CD4-positive, alpha-beta T cell treated with Interleukin-6 for 4 hours (primary cell): ENCODE measurements around the gene ADAMTS2.

Source experiments
- DNase-seq: peaks from one replicate; pipeline ENCODE4 v3.0.0-alpha.2; 2020; ENCODE audit warnings: mixed read lengths

Gene ADAMTS2

DNA sequence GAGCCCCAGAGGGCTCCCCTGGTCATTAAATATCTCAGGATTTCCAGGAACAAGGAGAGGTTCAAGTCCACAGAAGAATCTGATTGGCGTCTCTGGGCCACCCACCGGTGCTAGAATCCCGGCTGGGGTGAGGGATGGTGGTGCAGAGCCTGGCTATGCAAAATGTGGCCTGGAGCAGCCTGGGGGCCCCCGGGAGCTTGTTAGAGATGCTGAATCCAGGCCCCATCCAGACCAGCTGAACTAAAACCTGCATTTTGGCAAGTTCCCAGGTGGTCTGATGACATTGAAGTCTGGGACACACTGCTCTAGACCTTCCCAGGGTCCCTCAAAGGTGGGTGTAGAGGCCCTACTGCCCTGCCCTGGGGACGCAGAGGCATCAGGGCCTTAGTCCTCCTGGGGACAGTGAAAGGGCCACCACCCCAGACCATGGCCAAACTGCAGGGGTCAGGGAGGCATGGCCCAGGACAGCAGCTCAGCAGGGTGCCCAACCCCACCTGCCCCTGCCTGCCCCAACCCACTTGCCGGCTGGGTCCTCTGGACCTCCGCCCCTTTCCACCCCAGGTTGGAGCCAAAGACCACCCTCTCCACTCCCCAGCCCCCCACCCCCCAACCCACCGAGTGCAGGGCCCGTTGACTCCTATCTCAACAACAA lies 34.7 kb downstream of the ADAMTS2 start:
- no peak for DNase-seq

DNA sequence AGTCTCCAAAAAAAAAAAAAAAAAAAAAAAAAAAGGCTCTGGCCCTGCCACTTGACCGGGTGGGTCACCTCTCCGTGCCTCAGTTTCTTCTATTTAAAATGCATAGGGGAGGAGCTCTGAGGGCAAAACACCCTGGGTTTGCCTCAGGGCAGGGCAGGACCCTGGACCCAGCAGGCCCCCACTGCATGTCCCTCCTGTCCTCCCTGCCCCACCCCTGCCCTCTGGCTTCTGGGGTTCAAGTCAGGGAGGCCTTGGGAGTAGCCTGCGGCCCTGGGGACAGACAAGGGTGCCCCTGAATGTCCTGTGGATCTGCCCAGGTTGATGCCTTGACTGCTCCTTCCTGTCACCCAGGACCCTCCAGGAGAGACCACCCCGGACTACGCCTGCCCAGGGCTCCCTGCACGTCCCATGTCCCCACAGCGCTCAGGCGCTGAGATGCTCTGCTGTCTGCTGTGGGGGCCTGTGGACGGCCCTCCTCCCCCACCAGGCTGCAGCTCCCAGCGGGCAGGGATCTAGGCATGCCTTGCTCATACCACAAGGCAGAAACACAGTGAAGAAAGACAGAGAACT lies 35.4 kb downstream of the ADAMTS2 start:
- no peak for DNase-seq

DNA sequence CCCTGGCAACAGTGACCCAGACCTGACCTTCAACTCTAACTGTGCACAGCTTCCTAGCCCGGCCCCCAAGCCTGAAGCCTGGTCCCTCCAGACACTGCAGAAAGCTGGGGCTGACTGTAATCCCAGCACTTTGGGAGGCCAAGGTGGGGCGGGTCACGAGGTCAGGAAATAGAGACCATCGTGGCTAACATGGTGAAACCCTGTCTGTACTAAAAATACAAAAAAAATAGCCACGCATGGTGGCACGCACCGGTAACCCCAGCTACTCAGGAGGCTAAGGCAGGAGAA lies 35.9 kb downstream of the ADAMTS2 start:
- DNase-seq: no peak

DNA sequence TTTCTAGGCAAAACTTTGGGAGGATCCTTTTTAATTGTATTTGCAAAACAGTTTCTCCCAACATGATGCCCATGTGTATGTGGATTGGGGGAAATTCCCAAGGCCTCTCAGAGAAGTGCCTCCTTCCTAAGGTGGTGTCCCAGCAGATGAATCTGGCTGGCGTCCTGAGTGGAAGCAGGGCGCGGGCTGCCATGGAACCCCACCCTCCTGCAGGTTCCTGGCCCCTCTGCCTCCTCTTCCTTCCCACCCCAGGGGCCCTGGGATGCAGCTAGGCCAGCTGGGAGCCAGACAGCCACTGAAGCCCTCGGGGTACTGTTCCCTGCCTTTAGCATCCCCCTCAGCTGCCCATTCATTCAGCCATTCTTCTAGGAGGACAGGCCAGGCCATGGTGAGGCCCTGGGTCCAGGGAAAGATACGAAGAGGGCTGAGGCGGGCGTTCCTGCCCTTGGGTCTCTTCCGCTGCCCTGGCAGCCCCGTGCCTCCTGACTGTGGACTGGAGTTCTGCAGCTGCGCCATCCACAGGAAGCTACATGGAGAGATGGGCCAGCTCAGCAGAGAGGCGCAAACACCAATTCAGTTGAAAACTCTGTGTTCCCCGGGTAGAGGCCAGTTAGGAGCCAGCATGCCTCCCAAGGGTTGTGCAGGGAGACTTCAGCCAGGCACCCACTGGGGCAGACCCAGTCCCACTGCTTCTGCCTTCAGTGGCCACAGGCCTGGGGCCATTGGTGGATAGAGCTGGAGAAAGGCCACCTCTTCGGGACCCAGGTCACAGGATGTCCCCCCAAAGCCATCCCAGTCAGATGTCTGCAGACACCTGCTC lies 36.5 kb downstream of the ADAMTS2 start:
- no peak for DNase-seq

DNA sequence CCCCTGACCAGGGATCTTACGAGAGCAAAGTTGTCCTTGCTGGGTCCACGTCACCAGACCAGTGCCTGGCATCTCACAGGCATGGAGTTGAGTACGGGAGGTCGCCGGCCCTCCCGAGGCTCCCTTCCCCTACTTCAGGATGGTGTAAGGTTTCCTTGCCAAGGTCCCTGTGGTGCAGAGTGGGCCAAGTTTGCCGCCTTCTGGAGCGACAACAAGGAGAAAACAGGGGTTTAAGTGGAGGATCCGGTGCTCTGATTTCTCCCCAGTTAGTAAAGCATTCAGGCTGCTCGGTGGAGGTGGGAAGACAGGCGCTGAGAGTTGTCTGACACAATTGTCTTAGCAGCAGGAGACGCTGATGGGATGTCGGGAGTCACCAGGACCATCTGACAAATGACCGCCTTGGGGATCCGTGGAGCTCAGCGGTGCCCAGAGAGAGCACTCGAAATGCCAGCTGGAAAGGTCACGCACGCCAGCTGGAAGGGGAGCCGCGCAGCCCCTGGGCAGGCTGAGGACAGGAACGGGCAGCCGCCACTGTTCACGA lies 37.3 kb downstream of the ADAMTS2 start:
- no peak for DNase-seq

GRCh38 chr5:179307013-179307800 lies 38.1 kb downstream of the ADAMTS2 start:
- no peak for DNase-seq

- no peak for DNase-seq
Measured at GRCh38 chr5:179306191-179307012, 38.9 kb downstream of the ADAMTS2 start.

- DNase-seq: no peak
Measured at GRCh38 chr5:179304871-179305270, 40.4 kb downstream of the ADAMTS2 start.

GRCh38 chr5:179304466-179304865 lies 40.8 kb downstream of the ADAMTS2 start:
- DNase-seq: no peak

GRCh38 chr5:179303451-179304200 lies 41.6 kb downstream of the ADAMTS2 start:
- no peak for DNase-seq

GRCh38 chr5:179302499-179303185 lies 42.6 kb downstream of the ADAMTS2 start:
- no peak for DNase-seq

- no peak for DNase-seq
Measured at GRCh38 chr5:179301796-179302195, 43.5 kb downstream of the ADAMTS2 start.

DNA sequence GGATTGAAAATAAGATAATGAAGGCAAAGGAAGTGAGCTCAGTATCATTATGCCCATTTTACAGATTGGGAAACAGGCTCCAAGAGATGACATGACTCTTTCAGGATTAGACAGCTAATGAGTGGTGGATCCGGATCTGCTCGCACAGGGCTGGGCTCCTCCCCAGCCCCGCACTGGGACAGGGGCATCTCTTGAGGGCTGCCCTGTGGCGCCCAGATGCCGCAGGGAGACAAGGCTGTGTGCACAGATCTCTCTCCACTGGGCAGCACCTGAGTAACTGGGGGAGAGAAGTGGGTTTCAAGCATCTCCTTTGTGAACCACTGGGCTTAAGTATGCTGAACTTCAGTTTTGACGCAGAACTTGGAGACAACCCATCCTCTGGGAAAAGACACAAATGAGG lies 43.9 kb downstream of the ADAMTS2 start:
- DNase-seq: no peak

GRCh38 chr5:179300581-179301180 lies 44.6 kb downstream of the ADAMTS2 start:
- DNase-seq: no peak

DNA sequence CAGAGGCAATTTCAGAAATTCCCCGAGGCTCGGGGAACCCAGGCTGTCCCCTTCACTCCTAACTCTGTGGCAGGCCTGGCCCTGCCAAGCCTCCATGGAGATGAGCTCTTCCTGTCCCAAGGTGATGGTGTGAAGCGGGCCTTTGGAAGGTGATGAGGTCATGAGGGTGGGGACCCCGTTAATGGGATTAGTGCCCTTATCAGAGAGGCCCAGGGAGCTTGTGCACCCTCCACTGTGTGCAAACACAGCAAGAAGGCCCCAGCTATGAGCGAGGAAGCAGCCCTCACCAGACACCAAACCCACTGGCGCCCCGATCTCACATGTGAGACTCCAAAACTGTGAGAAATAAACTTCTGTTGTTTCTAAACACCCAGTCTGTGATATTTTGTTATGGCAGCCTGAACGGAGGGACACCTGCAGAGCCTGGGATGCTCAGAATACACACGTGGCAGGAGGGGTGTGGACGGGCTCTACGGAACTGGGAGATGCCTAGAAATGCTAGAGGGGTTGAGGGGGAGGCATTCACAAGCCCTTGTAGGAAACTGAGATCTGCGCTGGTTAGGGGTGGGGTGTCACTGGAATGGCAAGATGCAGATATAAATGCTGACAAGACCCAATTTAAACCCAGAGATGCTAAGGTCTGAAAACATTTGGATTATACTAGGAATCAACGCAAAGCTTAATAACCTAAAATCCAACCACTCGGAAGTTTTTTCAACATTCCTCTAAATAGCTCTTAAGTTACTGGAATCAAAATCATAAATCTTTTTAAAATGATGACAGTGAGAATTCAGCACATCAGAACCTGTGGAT lies 46.9 kb downstream of the ADAMTS2 start:
- DNase-seq: no peak

DNA sequence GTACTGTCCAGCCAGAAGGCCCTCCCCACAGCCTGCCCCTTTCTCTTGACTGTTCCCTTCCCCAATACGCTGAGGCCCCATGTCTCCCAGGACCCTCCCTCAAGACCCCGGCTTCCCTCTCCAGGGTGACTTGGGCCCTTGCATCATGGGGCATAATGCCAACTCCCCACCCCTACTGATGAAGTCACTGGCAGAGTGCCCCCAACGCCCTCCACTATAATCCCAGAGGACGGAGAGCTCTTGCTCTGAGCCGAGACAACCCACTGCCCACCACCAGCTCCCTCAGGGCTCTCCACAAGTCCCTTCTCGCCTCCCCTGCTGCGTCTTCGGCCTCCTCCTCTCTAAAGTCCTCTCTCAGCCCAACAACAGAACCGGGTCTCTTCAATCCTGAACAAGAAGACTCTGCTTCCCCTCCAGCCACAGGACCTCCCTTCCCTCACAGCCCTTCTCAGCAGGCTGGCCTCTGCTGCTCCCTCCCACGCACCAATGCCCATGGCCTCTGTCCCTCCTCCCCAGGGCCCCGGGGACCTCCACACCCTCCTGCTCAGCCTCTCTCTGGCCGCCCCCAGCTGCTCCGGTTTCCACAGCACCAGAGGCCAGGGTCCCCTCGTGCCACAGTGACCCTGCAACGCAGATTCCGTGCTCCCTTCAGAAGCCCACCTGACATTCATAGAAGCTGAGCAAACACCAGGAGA lies 47.6 kb downstream of the ADAMTS2 start:
- DNase-seq: no peak

- no peak for DNase-seq
Measured at GRCh38 chr5:179297026-179297425, 48.2 kb downstream of the ADAMTS2 start.

DNA sequence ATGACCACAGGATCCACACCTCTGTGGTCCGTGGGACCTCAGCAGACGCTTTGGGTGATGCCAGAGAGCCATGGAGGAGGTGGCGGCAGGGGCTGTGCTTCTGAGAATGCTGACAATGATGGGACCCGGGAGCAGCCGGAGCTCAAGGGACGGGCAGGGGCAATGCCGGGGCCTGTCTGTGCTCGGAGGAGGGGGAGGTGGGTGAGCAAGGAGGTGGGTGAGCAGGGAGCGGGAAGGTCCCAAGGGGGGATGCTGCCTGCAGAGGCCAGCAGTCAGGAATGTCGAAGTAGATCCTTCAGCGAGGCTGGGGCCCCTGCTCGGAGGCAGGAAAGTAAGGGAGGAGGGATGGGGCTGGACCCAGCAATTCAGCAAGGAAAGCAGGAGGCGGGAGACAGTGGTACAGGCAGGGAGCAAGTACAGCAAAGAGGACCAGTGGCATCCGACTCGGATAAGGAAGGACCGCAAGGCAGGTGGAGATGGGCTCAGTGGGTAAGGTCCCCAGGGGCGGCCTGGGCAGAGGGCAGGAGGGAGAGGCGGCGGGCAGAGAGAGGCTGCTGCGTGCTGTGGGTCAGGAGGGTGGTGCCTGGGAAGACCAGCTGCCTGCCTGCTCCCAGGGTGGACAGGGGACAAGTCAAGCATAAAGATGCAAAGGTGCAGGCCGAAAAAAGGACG lies 49.0 kb downstream of the ADAMTS2 start:
- DNase-seq: no peak
